IMR-90 (cell line): ENCODE data around the gene DYSF. TPM values are rescaled to one million over a fixed set of nuclear protein-coding genes. Genes with fewer than 3 reads are reported as not detected.

Experiments
- ATAC-seq: fragments of 200-7000 bp; cut with Tn5 transposase; 2 replicates; pipeline ENCODE4 v1.9.1; 2020; ENCODE audit warnings: low read depth, mild to moderate bottlenecking, moderate library complexity
- BruUV-seq: library from RNA; stranded (reverse); fragments of 400-500 nt; replicated peaks from 2 replicates; lab custom pipeline; 2021; lab: Mats Ljungman, UMichigan
- CTCF ChIA-PET: fragments of 300-600 bp; formaldehyde crosslinking; extraction: SDS; loops from one replicate; lab custom pipeline; 2021; ENCODE audit warnings: antibody characterized with exemption; lab: Yijun Ruan, JAX
- POLR2A ChIA-PET: fragments of 300-600 bp; sonication (Branson Sonifier 250); formaldehyde crosslinking; loops from one replicate; lab custom pipeline; 2022; ENCODE audit warnings: antibody characterized with exemption; ENCODE audit not compliant: unreplicated experiment; lab: Charles Lee
- DNase-seq: peaks from one replicate; pipeline ENCODE4 v3.0.0; 2013
- H2AFZ ChIP-seq: replicated peaks from 2 replicates; pipeline ENCODE3; 2013; ENCODE audit warnings: low read length, mild to moderate bottlenecking; ENCODE audit not compliant: poor library complexity
- H2AK5ac ChIP-seq: 2 replicates; pipeline ENCODE4 v1.6.1; 2013; ENCODE audit warnings: low read depth, low read length, inconsistent platforms
- H2AK9ac ChIP-seq: replicated peaks from 2 replicates; pipeline ENCODE3; 2013; ENCODE audit warnings: mild to moderate bottlenecking, low read depth, low read length, moderate library complexity; ENCODE audit not compliant: poor library complexity
- H2BK120ac ChIP-seq: 2 replicates; pipeline ENCODE4 v1.6.1; 2013; ENCODE audit warnings: low read depth, low read length, inconsistent platforms
- H2BK15ac ChIP-seq: 3 replicates; pipeline ENCODE4 v1.6.1; 2013; ENCODE audit warnings: low read depth, low read length, inconsistent platforms
- H2BK20ac ChIP-seq: 2 replicates; pipeline ENCODE4 v1.6.1; 2013; ENCODE audit warnings: low read depth, mild to moderate bottlenecking, inconsistent platforms, low read length, moderate library complexity
- H2BK5ac ChIP-seq: 2 replicates; pipeline ENCODE4 v1.6.1; 2013; ENCODE audit warnings: mild to moderate bottlenecking, low read depth, low read length, inconsistent platforms; ENCODE audit not compliant: poor library complexity, severe bottlenecking
- H3K14ac ChIP-seq: replicated peaks from 2 replicates; pipeline ENCODE4 v1.6.1; 2013; ENCODE audit warnings: low read depth, low read length, inconsistent platforms
- H3K18ac ChIP-seq: 2 replicates; pipeline ENCODE4 v1.6.1; 2013; ENCODE audit warnings: low read depth, low read length, control low read depth
- H3K23ac ChIP-seq: 2 replicates; pipeline ENCODE4 v1.6.1; 2013; ENCODE audit warnings: low read depth, low read length, inconsistent platforms
- H3K27ac ChIP-seq: 2 replicates; pipeline ENCODE4 v1.5.1; 2013; ENCODE audit warnings: mild to moderate bottlenecking, control low read depth, low read length; ENCODE audit not compliant: insufficient read depth
- H3K27me3 ChIP-seq: 2 replicates; pipeline ENCODE4 v1.6.1; 2013; ENCODE audit warnings: low read length; ENCODE audit not compliant: control insufficient read depth, insufficient read depth
- H3K36me3 ChIP-seq: 2 replicates; pipeline ENCODE4 v1.6.1; 2013; ENCODE audit warnings: low read length, mixed read lengths; ENCODE audit not compliant: control insufficient read depth, insufficient read depth
- H3K4ac ChIP-seq: 2 replicates; pipeline ENCODE4 v1.6.1; 2013; ENCODE audit warnings: low read depth, low read length, inconsistent platforms
- H3K4me1 ChIP-seq: 2 replicates; pipeline ENCODE4 v1.6.1; 2013; ENCODE audit warnings: low read length, mixed read lengths; ENCODE audit not compliant: control insufficient read depth, insufficient read depth
- H3K4me2 ChIP-seq: 2 replicates; pipeline ENCODE4 v1.6.1; 2013; ENCODE audit warnings: low read depth, mild to moderate bottlenecking, control low read depth, low read length, moderate library complexity
- H3K4me3 ChIP-seq: 2 replicates; pipeline ENCODE4 v1.5.1; 2013; ENCODE audit warnings: low read depth, mild to moderate bottlenecking, control low read depth, low read length, moderate library complexity; ENCODE audit not compliant: insufficient read depth
- H3K56ac ChIP-seq: 2 replicates; pipeline ENCODE4 v1.6.1; 2013; ENCODE audit warnings: low read length, inconsistent platforms; ENCODE audit not compliant: insufficient read depth; ENCODE audit errors: extremely low read depth
- H3K79me1 ChIP-seq, 2 experiments: 2 replicates each; pipeline ENCODE4 v1.6.1; 2013; ENCODE audit warnings: low read length in 2 of 2, inconsistent platforms in 1 of 2, low read depth in 1 of 2
- H3K9ac ChIP-seq: 2 replicates; pipeline ENCODE4 v1.6.1; 2013; ENCODE audit warnings: low read depth, low read length, control low read depth
- H3K9me1 ChIP-seq: 2 replicates; pipeline ENCODE4 v1.6.1; 2013; ENCODE audit warnings: low read length, inconsistent platforms; ENCODE audit not compliant: insufficient read depth
- H3K9me3 ChIP-seq: 2 replicates; pipeline ENCODE4 v1.6.1; 2013; ENCODE audit warnings: low read length; ENCODE audit not compliant: control insufficient read depth, insufficient read depth
- H4K20me1 ChIP-seq: 2 replicates; pipeline ENCODE4 v1.6.1; 2013; ENCODE audit warnings: low read length, inconsistent platforms; ENCODE audit not compliant: insufficient read depth
- H4K5ac ChIP-seq: 2 replicates; pipeline ENCODE4 v1.6.1; 2013; ENCODE audit warnings: mild to moderate bottlenecking, low read depth, low read length, control low read depth
- H4K8ac ChIP-seq, 2 experiments: 2 replicates each; pipeline ENCODE4 v1.6.1; 2013; ENCODE audit warnings: low read depth in 2 of 2, low read length in 2 of 2, control low read depth in 1 of 2, inconsistent platforms in 1 of 2
- H4K91ac ChIP-seq: 2 replicates; pipeline ENCODE4 v1.6.1; 2013; ENCODE audit warnings: low read depth, low read length, inconsistent platforms; ENCODE audit not compliant: insufficient read depth
- BHLHE40 ChIP-seq: fragments of 150-350 bp; IDR thresholded peaks from 2 replicates; pipeline ENCODE4 v1.6.1; 2016; ENCODE audit warnings: mild to moderate bottlenecking, low read depth, low read length
- CEBPB ChIP-seq: IDR thresholded peaks from 2 replicates; pipeline ENCODE4 v1.6.1; 2012; ENCODE audit warnings: low read depth, low read length, improper control_type of control experiment
- CHD1 ChIP-seq: IDR thresholded peaks from 2 replicates; pipeline ENCODE4 v1.6.1; 2012; ENCODE audit warnings: low read depth, low read length, improper control_type of control experiment
- ELK1 ChIP-seq: fragments of 150-350 bp; IDR thresholded peaks from 2 replicates; pipeline ENCODE4 v1.6.1; 2016; ENCODE audit warnings: low read depth, mild to moderate bottlenecking, low read length, moderate library complexity, borderline replicate concordance
- FOS ChIP-seq: fragments of 150-350 bp; IDR thresholded peaks from 2 replicates; pipeline ENCODE4 v1.6.1; 2016; ENCODE audit warnings: low read depth, low read length
- MAFK ChIP-seq: IDR thresholded peaks from 2 replicates; pipeline ENCODE4 v1.6.1; 2012; ENCODE audit warnings: low read depth, low read length, improper control_type of control experiment
- MAZ ChIP-seq: IDR thresholded peaks from 2 replicates; pipeline ENCODE4 v1.6.1; 2012; ENCODE audit warnings: low read depth, mild to moderate bottlenecking, low read length, improper control_type of control experiment, moderate library complexity, borderline replicate concordance
- MXI1 ChIP-seq: IDR thresholded peaks from 2 replicates; pipeline ENCODE4 v1.6.1; 2012; ENCODE audit warnings: low read depth, mild to moderate bottlenecking, low read length, moderate library complexity, borderline replicate concordance
- POLR2A ChIP-seq: IDR thresholded peaks from 2 replicates; pipeline ENCODE4 v1.6.1; 2012; ENCODE audit warnings: mild to moderate bottlenecking, low read depth, low read length
- RAD21 ChIP-seq: IDR thresholded peaks from 2 replicates; pipeline ENCODE4 v1.6.1; 2012; ENCODE audit warnings: low read length, improper control_type of control experiment
- RCOR1 ChIP-seq: IDR thresholded peaks from 2 replicates; pipeline ENCODE4 v1.6.1; 2012; ENCODE audit warnings: mild to moderate bottlenecking, low read length, improper control_type of control experiment; ENCODE audit not compliant: insufficient replicate concordance
- RFX5 ChIP-seq: IDR thresholded peaks from 2 replicates; pipeline ENCODE4 v1.8.0; 2012; ENCODE audit warnings: low read depth, mild to moderate bottlenecking, low read length, moderate library complexity
- SMC3 ChIP-seq: fragments of 150-350 bp; IDR thresholded peaks from 2 replicates; pipeline ENCODE4 v1.6.1; 2016; ENCODE audit warnings: low read depth, mild to moderate bottlenecking, antibody characterized with exemption, low read length, moderate library complexity
- WGBS, 2 experiments: methylation state at CpG; one replicate each; pipeline versions ENCODE4 v1.1.5 to v1.1.7; 2013; ENCODE audit warnings: missing lambda C conversion rate in 2 of 2; ENCODE audit not compliant: insufficient read length in 1 of 2; ENCODE audit errors: extremely low coverage in 2 of 2; 5-methylcytosine and 5-hydroxymethylcytosine counted together
- dilution Hi-C: fragments of 300-500 bp; cut with HindIII; formaldehyde crosslinking; loops from one replicate; pipeline ENCODE4 v1.14.3; 2018; ENCODE audit warnings: low sequenced_read_pairs; ENCODE audit not compliant: unreplicated experiment
- in situ Hi-C: fragments of 300-500 bp; cut with MboI; formaldehyde crosslinking; loops from 3 replicates; pipeline ENCODE4 v1.14.3; 2019; ENCODE audit warnings: low sequenced_read_pairs, inconsistent platforms, mixed read lengths
- intact Hi-C: fragments of 100-400 bp; cut with micrococcal nuclease; formaldehyde crosslinking; loops from 2 replicates; pipeline ENCODE4 v1.10.0; 2022
- polyA plus RNA-seq, 3 experiments: library from polyadenylated mRNA; depleted of rRNA; stranded (reverse); fragments of >200 nt; gene quantifications; 2 replicates each; pipeline ENCODE4 v1.2.3, GENCODE V29; 2012; ENCODE audit warnings: low replicate concordance in 1 of 3
- total RNA-seq: library from RNA; depleted of rRNA; stranded (reverse); fragments of >200 nt; gene quantifications from 2 replicates; pipeline ENCODE4 v1.2.3, GENCODE V29; 2012
- TF ChIP-seq, protein P1 (sequence below): conservative IDR thresholded peaks from 2 replicates; pipeline ENCODE4 v1.5.1; 2012; ENCODE audit warnings: mild to moderate bottlenecking, low read depth, low read length, improper control_type of control experiment
- TF ChIP-seq, protein P2 (sequence below): fragments of 150-350 bp; IDR thresholded peaks from 2 replicates; pipeline ENCODE4 v1.6.1; 2017; ENCODE audit warnings: mild to moderate bottlenecking, antibody characterized with exemption, low read length, low read depth

Gene DYSF
- total and polyA plus RNA-seq, 2 of the 4 experiments (the other 2 are of a cell fraction) = 0.09 to 0.18 TPM

GRCh38 chr2:71449343-71449742, 4.0 kb upstream of the DYSF start:
- POLR2A ChIA-PET = no interaction called here
- no peaks in the 10 kb centered on the region for H3K9me1 ChIP-seq
- dilution Hi-C loops (no loop called here), intact Hi-C loops (no loop called here), in situ Hi-C loops (no loop called here)
- no peak overlapping the region for H4K5ac ChIP-seq
- no peak overlapping the region for H2BK5ac ChIP-seq
- no peak overlapping the region for H2AK9ac ChIP-seq
- no peak overlapping the region for H3K56ac ChIP-seq
- H2BK20ac ChIP-seq = no peak overlapping the region
- CTCF ChIA-PET = interaction anchor here (0.8 kb wide), 1 partner anchor 29 kb away, joined by 4 read pairs; no protein-coding TSS in a partner anchor
- H3K18ac ChIP-seq = no peak overlapping the region
- no peaks in the 10 kb centered on the region for H3K79me1 ChIP-seq
- no peak overlapping the region for H2AK5ac ChIP-seq
- no peak overlapping the region for H3K9ac ChIP-seq
- H3K36me3 ChIP-seq = no peaks in the 10 kb centered on the region
- H4K20me1 ChIP-seq = no peaks in the 10 kb centered on the region
- H3K27ac ChIP-seq = no peak overlapping the region
- H3K4me3 ChIP-seq = no peak overlapping the region
- H3K14ac ChIP-seq = no peak overlapping the region
- TF ChIP-seq, protein P1, sequence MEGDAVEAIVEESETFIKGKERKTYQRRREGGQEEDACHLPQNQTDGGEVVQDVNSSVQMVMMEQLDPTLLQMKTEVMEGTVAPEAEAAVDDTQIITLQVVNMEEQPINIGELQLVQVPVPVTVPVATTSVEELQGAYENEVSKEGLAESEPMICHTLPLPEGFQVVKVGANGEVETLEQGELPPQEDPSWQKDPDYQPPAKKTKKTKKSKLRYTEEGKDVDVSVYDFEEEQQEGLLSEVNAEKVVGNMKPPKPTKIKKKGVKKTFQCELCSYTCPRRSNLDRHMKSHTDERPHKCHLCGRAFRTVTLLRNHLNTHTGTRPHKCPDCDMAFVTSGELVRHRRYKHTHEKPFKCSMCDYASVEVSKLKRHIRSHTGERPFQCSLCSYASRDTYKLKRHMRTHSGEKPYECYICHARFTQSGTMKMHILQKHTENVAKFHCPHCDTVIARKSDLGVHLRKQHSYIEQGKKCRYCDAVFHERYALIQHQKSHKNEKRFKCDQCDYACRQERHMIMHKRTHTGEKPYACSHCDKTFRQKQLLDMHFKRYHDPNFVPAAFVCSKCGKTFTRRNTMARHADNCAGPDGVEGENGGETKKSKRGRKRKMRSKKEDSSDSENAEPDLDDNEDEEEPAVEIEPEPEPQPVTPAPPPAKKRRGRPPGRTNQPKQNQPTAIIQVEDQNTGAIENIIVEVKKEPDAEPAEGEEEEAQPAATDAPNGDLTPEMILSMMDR = no peak
- TF ChIP-seq BHLHE40 = no peak
- TF ChIP-seq MXI1 = no peak
- TF ChIP-seq SMC3 = no peak
- no peak for TF ChIP-seq POLR2A
- TF ChIP-seq ELK1 = no peak
- no peak for TF ChIP-seq RAD21
- no peak for TF ChIP-seq RCOR1
- TF ChIP-seq RFX5 = no peak
- TF ChIP-seq CHD1 = no peak
- no peak for TF ChIP-seq FOS
- TF ChIP-seq MAFK = no peak
- TF ChIP-seq MAZ = no peak
- TF ChIP-seq, protein P2, sequence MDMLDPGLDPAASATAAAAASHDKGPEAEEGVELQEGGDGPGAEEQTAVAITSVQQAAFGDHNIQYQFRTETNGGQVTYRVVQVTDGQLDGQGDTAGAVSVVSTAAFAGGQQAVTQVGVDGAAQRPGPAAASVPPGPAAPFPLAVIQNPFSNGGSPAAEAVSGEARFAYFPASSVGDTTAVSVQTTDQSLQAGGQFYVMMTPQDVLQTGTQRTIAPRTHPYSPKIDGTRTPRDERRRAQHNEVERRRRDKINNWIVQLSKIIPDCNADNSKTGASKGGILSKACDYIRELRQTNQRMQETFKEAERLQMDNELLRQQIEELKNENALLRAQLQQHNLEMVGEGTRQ = no peak
- TF ChIP-seq CEBPB = no peak
- no peak overlapping the region for H3K4me2 ChIP-seq
- H3K23ac ChIP-seq = no peak overlapping the region
- no peak overlapping the region for H4K8ac ChIP-seq
- no peak overlapping the region for H3K4ac ChIP-seq
- H3K9me3 ChIP-seq = no peaks in the 10 kb centered on the region
- peaks cover 29% of the 10 kb centered on the region for H3K27me3 ChIP-seq
- DNase-seq (no peak), ATAC-seq (no peak)
- no peak overlapping the region for H2BK120ac ChIP-seq
- no TSS peak for BruUV-seq
- no peak overlapping the region for H2AFZ ChIP-seq
- H4K91ac ChIP-seq = no peak overlapping the region
- no CpG with 5 or more reads among the region's 3 CpGs for WGBS, 2 experiments
- no peak overlapping the region for H2BK15ac ChIP-seq
- peaks cover 2% of the 10 kb centered on the region; the same call in 1 of the 2 replicates for H3K4me1 ChIP-seq
